ENCODE results near the gene SLC39A13. TPM values are rescaled to one million over a fixed set of nuclear protein-coding genes. Genes with fewer than 3 reads are reported as not detected.
"Not testable (repeated sequence)": the region's sequence is repeated elsewhere in the genome, so short reads cannot be mapped to it uniquely, and the experiment has no call there.

SLC39A13 gene
- total and polyA plus RNA-seq, 8 donors: 14.6 to 55.6 (median 22.4) TPM

DNA sequence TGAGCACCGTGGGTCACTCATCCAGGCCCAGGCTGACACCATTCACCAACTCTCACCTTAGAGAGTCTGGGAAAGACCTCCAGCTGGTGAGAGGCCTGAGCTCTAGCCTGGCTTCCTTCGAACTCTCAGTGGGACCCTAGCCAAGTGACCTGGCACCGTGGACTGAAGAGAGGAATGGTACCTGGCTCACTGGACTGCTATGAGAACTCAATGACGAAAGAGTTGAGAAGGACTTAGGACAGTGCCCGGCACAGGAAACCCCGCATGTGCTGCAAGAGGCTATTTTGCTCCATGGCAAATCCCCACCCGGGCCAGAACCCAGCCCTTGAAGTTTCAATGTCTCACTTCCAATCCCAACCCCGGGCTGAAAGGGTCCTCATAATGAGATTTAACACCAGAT lies 41.2 kb downstream of the SLC39A13 start:
- no peaks in the 10 kb centered on the region for H3K27me3 ChIP-seq
- no peak for ATAC-seq
- no peak for FAIRE-seq
- intact Hi-C loops (cut with DNase I): loop anchor here in 2 of 3 donors (5.0 to 10.0 kb wide), 2 partner anchors 72 to 75 kb away; partner anchors contain the start of gene SPI1 (in 2 of the 2)
- H3K36me3 ChIP-seq: no peaks in the 10 kb centered on the region
- WGBS, 2 donors: 69 to 76% methylated on average over 8 of the region's 8 CpGs
- no peaks in the 10 kb centered on the region for H3K9me3 ChIP-seq
- no peak overlapping the region for H3K27ac ChIP-seq
- DNase-seq: no peak
- no peak overlapping the region for H3K4me3 ChIP-seq
- H3K4me1 ChIP-seq: no peaks in the 10 kb centered on the region
- TF ChIP-seq, protein P1, sequence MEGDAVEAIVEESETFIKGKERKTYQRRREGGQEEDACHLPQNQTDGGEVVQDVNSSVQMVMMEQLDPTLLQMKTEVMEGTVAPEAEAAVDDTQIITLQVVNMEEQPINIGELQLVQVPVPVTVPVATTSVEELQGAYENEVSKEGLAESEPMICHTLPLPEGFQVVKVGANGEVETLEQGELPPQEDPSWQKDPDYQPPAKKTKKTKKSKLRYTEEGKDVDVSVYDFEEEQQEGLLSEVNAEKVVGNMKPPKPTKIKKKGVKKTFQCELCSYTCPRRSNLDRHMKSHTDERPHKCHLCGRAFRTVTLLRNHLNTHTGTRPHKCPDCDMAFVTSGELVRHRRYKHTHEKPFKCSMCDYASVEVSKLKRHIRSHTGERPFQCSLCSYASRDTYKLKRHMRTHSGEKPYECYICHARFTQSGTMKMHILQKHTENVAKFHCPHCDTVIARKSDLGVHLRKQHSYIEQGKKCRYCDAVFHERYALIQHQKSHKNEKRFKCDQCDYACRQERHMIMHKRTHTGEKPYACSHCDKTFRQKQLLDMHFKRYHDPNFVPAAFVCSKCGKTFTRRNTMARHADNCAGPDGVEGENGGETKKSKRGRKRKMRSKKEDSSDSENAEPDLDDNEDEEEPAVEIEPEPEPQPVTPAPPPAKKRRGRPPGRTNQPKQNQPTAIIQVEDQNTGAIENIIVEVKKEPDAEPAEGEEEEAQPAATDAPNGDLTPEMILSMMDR (IDR thresholded peaks at IDR 0.05): no peak

DNA sequence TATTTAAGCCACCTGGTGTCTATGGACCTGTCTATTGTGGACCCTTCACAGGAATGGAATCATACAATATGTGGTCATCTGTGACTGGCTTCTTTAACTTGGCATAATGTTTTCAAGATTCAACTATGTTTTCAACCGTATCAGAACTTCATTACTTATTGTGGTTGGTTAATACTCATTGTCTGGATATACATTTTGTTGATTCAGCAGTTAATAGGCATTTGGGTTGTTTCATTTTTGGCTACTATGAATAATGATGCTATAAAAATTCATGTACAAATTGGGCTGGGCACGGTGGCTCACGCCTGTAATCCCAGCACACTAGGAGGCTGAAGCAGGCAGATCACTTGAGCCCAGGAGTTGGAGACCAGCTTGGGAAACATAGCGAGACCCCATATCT lies 43.0 kb downstream of the SLC39A13 start:
- FAIRE-seq (no peak), ATAC-seq (no peak)

DNA sequence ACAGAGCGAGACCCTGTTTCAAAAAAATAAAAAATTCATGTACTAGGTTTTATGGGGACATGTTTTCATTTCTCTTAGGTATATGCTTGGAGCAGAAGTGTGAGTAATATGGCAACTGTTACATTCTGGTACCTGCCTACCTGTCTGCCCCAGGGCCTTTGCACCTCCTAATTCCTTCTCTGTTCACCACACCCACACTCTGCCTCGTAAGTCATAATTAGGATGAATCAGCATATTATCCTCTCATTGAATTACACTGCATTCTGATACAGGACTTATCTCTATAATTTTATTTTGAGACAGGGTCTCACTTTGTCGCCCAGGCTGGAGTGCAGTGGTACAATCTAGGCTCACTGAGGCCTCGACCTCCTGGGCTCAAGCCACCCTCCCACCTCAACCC lies 43.6 kb downstream of the SLC39A13 start:
- intact Hi-C loops (cut with DNase I): no loop called here
- DNase-seq (no peak), ATAC-seq (no peak), FAIRE-seq (no peak)
- no peaks in the 10 kb centered on the region for H3K4me1 ChIP-seq
- H3K4me3 ChIP-seq: no peak overlapping the region
- WGBS, 2 donors: 94 to 97% methylated on average over 4 of the region's 4 CpGs
- H3K9me3 ChIP-seq: no peaks in the 10 kb centered on the region
- TF ChIP-seq, protein P1 (IDR thresholded peaks at IDR 0.05): no peak
- no peaks in the 10 kb centered on the region for H3K27me3 ChIP-seq
- no peak overlapping the region for H3K27ac ChIP-seq
- no peaks in the 10 kb centered on the region for H3K36me3 ChIP-seq

More for the DNA sequence above, 43.0 kb downstream of the SLC39A13 start:
- Histone ChIP-seq H3K4me1 (no peaks in the 10 kb centered on the region), H3K27ac (no peak overlapping the region), H3K9me3 (no peaks in the 10 kb centered on the region), H3K27me3 (no peaks in the 10 kb centered on the region), H3K4me3 (no peak overlapping the region), H3K36me3 (no peaks in the 10 kb centered on the region)
- intact Hi-C loops (cut with DNase I): no loop called here
- 88 to 93% methylated on average over 4 of the region's 4 CpGs for WGBS, 2 donors
- no peak for DNase-seq
- TF ChIP-seq, protein P1 (IDR thresholded peaks at IDR 0.05): no peak

DNA sequence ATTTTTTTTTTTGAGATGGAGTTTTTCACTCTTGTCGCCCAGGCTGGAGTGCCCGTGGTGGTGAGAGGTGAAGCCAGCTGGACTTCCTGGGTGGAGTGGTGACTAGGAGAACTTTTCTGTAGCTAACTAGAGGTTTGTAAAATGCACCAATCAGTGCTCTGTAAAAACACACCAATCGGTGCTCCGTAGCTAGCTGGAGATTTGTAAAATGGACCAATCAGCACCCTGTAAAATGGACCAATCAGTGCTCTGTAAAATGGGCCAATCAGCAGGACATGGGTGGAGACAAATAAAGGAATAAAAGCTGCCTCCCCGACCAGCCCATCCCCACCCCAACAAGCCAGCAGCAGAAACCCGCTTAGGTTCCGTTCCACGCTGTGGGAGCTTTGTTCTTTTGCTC lies 45.0 kb downstream of the SLC39A13 start:
- ATAC-seq (no peak), FAIRE-seq (no peak), DNase-seq (no peak)
- no peak overlapping the region for H3K27ac ChIP-seq
- TF ChIP-seq, protein P1 (IDR thresholded peaks at IDR 0.05): no peak
- H3K9me3 ChIP-seq: no peaks in the 10 kb centered on the region
- intact Hi-C loops (cut with DNase I): no loop called here
- no peaks in the 10 kb centered on the region for H3K27me3 ChIP-seq
- no peak overlapping the region for H3K4me3 ChIP-seq
- 90 to 94% methylated on average over 8 of the region's 8 CpGs for WGBS, 2 donors
- no peaks in the 10 kb centered on the region for H3K4me1 ChIP-seq
- H3K36me3 ChIP-seq: no peaks in the 10 kb centered on the region

DNA sequence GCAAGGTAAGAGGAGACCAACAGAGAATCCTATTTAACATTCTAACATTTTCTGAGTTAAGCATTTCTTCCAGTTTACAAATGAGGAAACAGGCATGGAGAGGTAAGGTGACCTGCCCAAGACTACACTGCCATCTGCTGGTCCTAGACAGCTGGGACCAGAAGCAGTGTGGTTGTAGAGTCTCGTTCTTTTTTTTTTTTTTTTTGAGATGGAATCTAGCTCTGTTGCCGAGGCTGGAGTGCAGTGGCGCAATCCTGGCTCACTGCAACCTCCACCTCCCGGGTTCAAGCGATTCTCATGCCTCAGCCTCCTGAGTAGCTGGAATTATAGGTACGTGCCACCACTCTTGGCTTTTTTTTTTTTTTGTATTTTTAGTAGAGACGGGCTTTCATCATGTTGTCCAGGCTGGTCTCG lies 45.9 kb downstream of the SLC39A13 start:
- WGBS, 2 donors: 13% methylated on average over 7 to 8 of the region's 8 CpGs
- H3K36me3 ChIP-seq; H3K4me3 ChIP-seq; H3K27me3 ChIP-seq; H3K27ac ChIP-seq; FAIRE-seq; H3K4me1 ChIP-seq; H3K9me3 ChIP-seq; intact Hi-C loops (cut with DNase I): not testable (repeated sequence)
- ATAC-seq (peak; percentile 88 to 99 (median 97)), DNase-seq (peak in 4 of 6 donors; percentile 71 to 80 (median 74))
- TF ChIP-seq, protein P1 (IDR thresholded peaks at IDR 0.05): peak; percentile 50 to 68 (median 63)

Data from pancreas (tissue), 10 donors.